ENCODE measurements around the gene CDIPT. TPM values are rescaled to one million over a fixed set of nuclear protein-coding genes. Genes with fewer than 3 reads are reported as not detected.

CDIPT gene
- total RNA-seq, 1 donor from 2014 or later = 85.0 TPM

DNA sequence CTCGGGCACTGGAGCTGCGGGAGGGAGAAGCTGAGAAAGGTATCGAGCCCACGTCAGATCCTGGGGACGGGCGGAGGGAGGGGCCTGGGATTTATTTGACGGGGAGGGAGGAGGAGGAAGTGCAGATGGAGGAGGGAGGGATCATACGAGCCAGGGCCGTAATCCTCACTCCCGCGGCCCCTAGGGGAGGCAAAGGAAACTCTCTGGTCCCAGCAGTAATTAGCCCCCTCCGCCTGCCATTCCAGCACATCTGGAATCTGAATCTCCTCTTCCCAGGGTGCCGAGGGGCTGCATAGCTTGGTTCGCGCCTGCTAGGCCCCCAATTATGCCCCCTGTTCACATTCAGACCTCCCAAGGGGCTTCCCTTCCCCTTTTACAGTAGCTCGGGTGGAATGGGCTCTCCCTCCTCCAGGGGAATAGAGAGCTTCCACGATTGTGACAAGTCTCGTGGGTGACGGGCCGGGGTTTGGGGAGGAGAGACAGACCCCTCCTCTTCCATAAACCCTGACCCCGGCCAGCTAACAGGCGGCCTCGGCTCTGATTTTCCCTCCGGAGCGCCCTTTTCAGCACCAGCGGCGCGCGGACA, 36.6 kb upstream of the CDIPT start, which contains the start of gene SEZ6L2:
Gene SEZ6L2 (minus strand): TSS at position 35 of the 586 bp plus-strand sequence. CDS start 531 bp downstream, outside the sequence.
- H3K4me3 Mint-ChIP-seq (ENCODE audit: unreplicated experiment) = peak within 1 kb of the TSS; percentile 87
- DNase-seq (ENCODE audit: low spot score) = peak; percentile 84
- H3K27me3 Mint-ChIP-seq (ENCODE audit: unreplicated experiment) = peaks cover 17% of the 10 kb centered on the region
- no peaks in the 10 kb centered on the region for H3K9me3 Mint-ChIP-seq (ENCODE audit: unreplicated experiment)
- TF ChIP-seq, protein P1, sequence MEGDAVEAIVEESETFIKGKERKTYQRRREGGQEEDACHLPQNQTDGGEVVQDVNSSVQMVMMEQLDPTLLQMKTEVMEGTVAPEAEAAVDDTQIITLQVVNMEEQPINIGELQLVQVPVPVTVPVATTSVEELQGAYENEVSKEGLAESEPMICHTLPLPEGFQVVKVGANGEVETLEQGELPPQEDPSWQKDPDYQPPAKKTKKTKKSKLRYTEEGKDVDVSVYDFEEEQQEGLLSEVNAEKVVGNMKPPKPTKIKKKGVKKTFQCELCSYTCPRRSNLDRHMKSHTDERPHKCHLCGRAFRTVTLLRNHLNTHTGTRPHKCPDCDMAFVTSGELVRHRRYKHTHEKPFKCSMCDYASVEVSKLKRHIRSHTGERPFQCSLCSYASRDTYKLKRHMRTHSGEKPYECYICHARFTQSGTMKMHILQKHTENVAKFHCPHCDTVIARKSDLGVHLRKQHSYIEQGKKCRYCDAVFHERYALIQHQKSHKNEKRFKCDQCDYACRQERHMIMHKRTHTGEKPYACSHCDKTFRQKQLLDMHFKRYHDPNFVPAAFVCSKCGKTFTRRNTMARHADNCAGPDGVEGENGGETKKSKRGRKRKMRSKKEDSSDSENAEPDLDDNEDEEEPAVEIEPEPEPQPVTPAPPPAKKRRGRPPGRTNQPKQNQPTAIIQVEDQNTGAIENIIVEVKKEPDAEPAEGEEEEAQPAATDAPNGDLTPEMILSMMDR (IDR thresholded peaks at IDR 0.05; ENCODE audit: unreplicated experiment) = peak; percentile 6
- peak within 1 kb of the TSS; percentile 13 for H3K27ac Mint-ChIP-seq (ENCODE audit: unreplicated experiment)
- peaks cover 8% of the 10 kb centered on the region for H3K36me3 Mint-ChIP-seq (ENCODE audit: low read depth, unreplicated experiment)
- H3K4me1 Mint-ChIP-seq (ENCODE audit: unreplicated experiment) = peaks cover 13% of the 10 kb centered on the region

GRCh38 chr16:29898804-29899515, 35.9 kb upstream of the CDIPT start:
- TF ChIP-seq, protein P1 (IDR thresholded peaks at IDR 0.05; ENCODE audit: unreplicated experiment) = no peak
- H3K36me3 Mint-ChIP-seq (ENCODE audit: low read depth, unreplicated experiment) = peaks cover 8% of the 10 kb centered on the region
- H3K4me1 Mint-ChIP-seq (ENCODE audit: unreplicated experiment) = peaks cover 13% of the 10 kb centered on the region
- DNase-seq (ENCODE audit: low spot score) = peak; percentile 74
- H3K9me3 Mint-ChIP-seq (ENCODE audit: unreplicated experiment) = no peaks in the 10 kb centered on the region
- peaks cover 17% of the 10 kb centered on the region for H3K27me3 Mint-ChIP-seq (ENCODE audit: unreplicated experiment)
- peak overlapping the region; percentile 77 for H3K4me3 Mint-ChIP-seq (ENCODE audit: unreplicated experiment)
- peak overlapping the region; percentile 13 for H3K27ac Mint-ChIP-seq (ENCODE audit: unreplicated experiment)

DNA sequence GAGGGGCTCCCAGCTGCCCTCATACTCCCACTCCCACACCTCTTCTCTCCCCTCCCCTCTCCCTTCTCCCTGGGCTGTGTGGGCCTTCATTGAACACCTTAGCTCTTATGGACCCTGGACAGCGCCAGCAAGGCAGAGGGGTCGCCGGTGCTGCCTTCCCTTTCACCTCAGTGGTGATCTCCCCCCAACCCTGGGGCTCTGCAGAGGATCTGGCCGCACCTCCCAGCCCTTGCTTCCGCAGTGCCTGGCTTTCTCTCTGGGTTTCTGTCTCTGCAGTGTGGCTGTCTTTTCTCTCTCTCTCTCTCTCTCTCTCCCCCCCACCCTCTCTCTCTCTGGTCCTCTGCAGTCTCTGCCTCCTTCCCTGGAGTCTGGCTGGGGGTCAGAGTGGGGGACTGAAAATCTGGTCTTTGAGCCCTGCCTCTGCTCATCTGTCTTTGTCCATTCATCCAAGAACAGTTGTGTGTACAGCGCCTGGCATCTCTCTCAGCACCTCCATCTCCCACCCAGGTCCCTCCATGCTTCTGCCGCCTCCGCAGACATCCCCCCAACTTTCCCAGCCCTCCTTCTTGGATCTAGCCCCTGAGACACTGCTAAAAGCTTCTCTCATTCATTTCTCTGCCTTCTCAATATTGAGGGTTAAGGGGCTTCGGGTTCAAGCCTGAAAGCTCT, 35.2 kb upstream of the CDIPT start:
- Mint-ChIP-seq H3K4me1 (ENCODE audit: unreplicated experiment) (peaks cover 8% of the 10 kb centered on the region), H3K4me3 (ENCODE audit: unreplicated experiment) (peak overlapping the region; percentile 77), H3K36me3 (ENCODE audit: low read depth, unreplicated experiment) (peaks cover 8% of the 10 kb centered on the region), H3K27me3 (ENCODE audit: unreplicated experiment) (peaks cover 17% of the 10 kb centered on the region), H3K27ac (ENCODE audit: unreplicated experiment) (peak overlapping the region; percentile 13), H3K9me3 (ENCODE audit: unreplicated experiment) (no peaks in the 10 kb centered on the region)
- no peak for DNase-seq (ENCODE audit: low spot score)
- TF ChIP-seq, protein P1 (IDR thresholded peaks at IDR 0.05; ENCODE audit: unreplicated experiment) = no peak

DNA sequence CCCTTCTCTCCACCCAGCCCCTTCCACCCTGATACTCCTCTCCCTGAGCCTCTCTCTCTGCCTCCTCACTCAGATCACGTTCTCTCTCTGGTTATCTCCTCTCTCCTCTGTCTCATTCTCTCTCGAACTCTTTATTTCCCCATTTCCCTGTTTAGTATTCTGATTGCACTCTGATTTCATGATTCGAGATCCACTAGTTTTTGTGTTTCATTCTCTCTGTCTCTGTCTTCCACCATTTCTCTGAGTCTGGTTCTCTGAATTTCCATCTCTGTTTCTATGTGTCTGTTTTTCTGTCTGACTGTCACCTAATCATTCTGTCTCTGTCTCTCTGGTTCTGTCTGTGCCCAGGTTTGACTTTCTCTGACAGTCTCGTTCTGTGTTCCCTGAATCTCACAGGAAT, 34.3 kb upstream of the CDIPT start:
- Mint-ChIP-seq H3K27me3 (ENCODE audit: unreplicated experiment) (peaks cover 17% of the 10 kb centered on the region), H3K36me3 (ENCODE audit: low read depth, unreplicated experiment) (peaks cover 8% of the 10 kb centered on the region), H3K4me3 (ENCODE audit: unreplicated experiment) (peak overlapping the region; percentile 53), H3K27ac (ENCODE audit: unreplicated experiment) (no peak overlapping the region), H3K9me3 (ENCODE audit: unreplicated experiment) (no peaks in the 10 kb centered on the region), H3K4me1 (ENCODE audit: unreplicated experiment) (peaks cover 8% of the 10 kb centered on the region)
- no peak for DNase-seq (ENCODE audit: low spot score)
- TF ChIP-seq, protein P1 (IDR thresholded peaks at IDR 0.05; ENCODE audit: unreplicated experiment) = no peak
